HepG2 (cell line): ENCODE results near the gene KIAA0232. TPM values are rescaled to one million over a fixed set of nuclear protein-coding genes. Genes with fewer than 3 reads are reported as not detected.
A peak's percentile ranks its signal among the peaks of the same experiment; 100 is the strongest.

ENCODE experiments used
- BHLHE40 ChIP-seq: IDR thresholded peaks from 2 replicates; pipeline ENCODE4 v1.6.1; 2011; ENCODE audit warnings: low read length, improper control_type of control experiment
- DPF2 ChIP-seq: sonication (generic); formaldehyde crosslinking; IDR thresholded peaks from 2 replicates; pipeline ENCODE4 v1.4.0; 2020; ENCODE audit warnings: mild to moderate bottlenecking, low read depth, missing genetic modification reagents, borderline replicate concordance
- ELF1 ChIP-seq: sonication (generic); formaldehyde crosslinking; IDR thresholded peaks from 2 replicates; pipeline ENCODE4 v1.4.0; 2020; ENCODE audit warnings: missing genetic modification reagents
- EP300 ChIP-seq, 3 experiments: sonication (generic) in 1 of 3; formaldehyde crosslinking in 1 of 3; IDR thresholded peaks; 2 replicates each; pipeline versions ENCODE4 v1.5.1 to v1.6.1; 2011 to 2020; ENCODE audit warnings: low read depth in 2 of 3, low read length in 2 of 3, borderline replicate concordance in 1 of 3, improper control_type of control experiment in 1 of 3, mild to moderate bottlenecking in 1 of 3, missing genetic modification reagents in 1 of 3, moderate library complexity in 1 of 3
- FOSL1 ChIP-seq: sonication (generic); formaldehyde crosslinking; IDR thresholded peaks from 2 replicates; pipeline ENCODE4 v1.9.0; 2021; ENCODE audit warnings: missing genetic modification reagents, borderline replicate concordance
- FOSL2 ChIP-seq: sonication (generic); formaldehyde crosslinking; IDR thresholded peaks from 2 replicates; pipeline ENCODE4 v1.4.0; 2020; ENCODE audit warnings: missing genetic modification reagents
- HCFC1 ChIP-seq: fragments of 150-350 bp; IDR thresholded peaks from 2 replicates; pipeline ENCODE4 v1.6.1; 2014; ENCODE audit warnings: low read depth, low read length
- HMG20A ChIP-seq: IDR thresholded peaks from 2 replicates; pipeline ENCODE4 v1.6.1; 2016; ENCODE audit warnings: borderline replicate concordance
- HNRNPH1 ChIP-seq: fragments of 200-400 bp; formaldehyde crosslinking; optimal IDR thresholded peaks from 2 replicates; pipeline ENCODE3; 2017; ENCODE audit warnings: mild to moderate bottlenecking, low read depth, low read length
- IKZF1 ChIP-seq: fragments of 450-650 bp; IDR thresholded peaks from 2 replicates; pipeline ENCODE4 v1.7.1; 2016
- JUNB ChIP-seq: sonication (generic); formaldehyde crosslinking; IDR thresholded peaks from 2 replicates; pipeline ENCODE4 v1.8.0; 2022; ENCODE audit warnings: missing genetic modification reagents, mild to moderate bottlenecking, borderline replicate concordance
- MIER2 ChIP-seq: IDR thresholded peaks from 2 replicates; pipeline ENCODE4 v1.6.1; 2016; ENCODE audit warnings: missing biosample characterization, missing genetic modification reagents
- SMAD1 ChIP-seq: sonication (generic); formaldehyde crosslinking; IDR thresholded peaks from 2 replicates; pipeline ENCODE4 v1.4.0; 2020; ENCODE audit warnings: missing genetic modification reagents, low read depth, mild to moderate bottlenecking, borderline replicate concordance
- SMARCE1 ChIP-seq: fragments of 450-650 bp; IDR thresholded peaks from 2 replicates; pipeline ENCODE4 v1.6.1; 2017; ENCODE audit warnings: borderline replicate concordance
- SSRP1 ChIP-seq: IDR thresholded peaks from 2 replicates; pipeline ENCODE4 v1.6.1; 2016; ENCODE audit warnings: control low read depth
- YY1 ChIP-seq: IDR thresholded peaks from 2 replicates; pipeline ENCODE4 v1.6.1; 2011; ENCODE audit warnings: low read length, low read depth, moderate library complexity, mild to moderate bottlenecking; ENCODE audit not compliant: insufficient read depth, insufficient replicate concordance
- ZNF205 ChIP-seq: IDR thresholded peaks from 2 replicates; pipeline ENCODE4 v1.6.1; 2018; ENCODE audit warnings: missing biosample characterization, missing genetic modification reagents
- ZNF44 ChIP-seq: sonication (generic); formaldehyde crosslinking; IDR thresholded peaks from 2 replicates; pipeline ENCODE4 v1.5.1; 2020; ENCODE audit warnings: mild to moderate bottlenecking, missing genetic modification reagents
- ZNF564 ChIP-seq: sonication (generic); formaldehyde crosslinking; IDR thresholded peaks from 2 replicates; pipeline ENCODE4 v1.8.1; 2023; ENCODE audit warnings: mild to moderate bottlenecking, missing genetic modification reagents
- ZNF614 ChIP-seq: IDR thresholded peaks from 2 replicates; pipeline ENCODE4 v1.6.1; 2018; ENCODE audit warnings: missing biosample characterization, missing genetic modification reagents, inconsistent platforms, borderline replicate concordance
- polyA plus RNA-seq, 8 experiments: library from polyadenylated mRNA; depleted of rRNA in 3 of 8; stranded (reverse) in 7 of 8; unstranded in 1 of 8; fragments of >200 nt; fragmentation: Illumina TruSeq in 4 of 8; extraction: Trizol in 4 of 8; gene quantifications; 2 replicates each; pipeline versions ENCODE4 v1.2.1 to v1.2.3, GENCODE V29; 2011 to 2016; ENCODE audit warnings: low read depth in 4 of 8, missing spikeins in 1 of 8, mixed read lengths in 1 of 8; ENCODE audit not compliant: insufficient read depth in 1 of 8
- total RNA-seq, 5 experiments: library from RNA; depleted of rRNA; stranded (reverse); fragments of >200 nt; fragmentation: Illumina TruSeq; extraction: Trizol; gene quantifications; 2 replicates each; pipeline ENCODE4 v1.2.3, GENCODE V29; 2016; ENCODE audit warnings: low read depth in 1 of 5
- TF ChIP-seq, protein P1 (sequence below): sonication (generic); formaldehyde crosslinking; IDR thresholded peaks from 2 replicates; pipeline ENCODE4 v1.4.0; 2020; ENCODE audit warnings: mild to moderate bottlenecking, missing genetic modification reagents, borderline replicate concordance
- TF ChIP-seq, protein P2 (sequence below): sonication (generic); formaldehyde crosslinking; IDR thresholded peaks from 2 replicates; pipeline ENCODE4 v1.4.0; 2020; ENCODE audit warnings: missing genetic modification reagents
- TF ChIP-seq, protein P3 (sequence below): sonication (generic); formaldehyde crosslinking; IDR thresholded peaks from 2 replicates; pipeline ENCODE4 v1.8.1; 2023; ENCODE audit warnings: missing genetic modification reagents, mild to moderate bottlenecking, borderline replicate concordance
- TF ChIP-seq, protein P4 (sequence below): sonication (generic); formaldehyde crosslinking; conservative IDR thresholded peaks from 2 replicates; pipeline ENCODE4 v1.8.0; 2022; ENCODE audit warnings: low read depth, missing genetic modification reagents
- TF ChIP-seq, protein P5 (sequence below): IDR thresholded peaks from 2 replicates; pipeline ENCODE4 v1.6.1; 2016; ENCODE audit warnings: missing compliant biosample characterization, missing genetic modification reagents, borderline replicate concordance

Gene KIAA0232
- total and polyA plus RNA-seq, 2 of the 13 experiments (the other 11 are each of a cell fraction or from before 2014, with no cell fraction given), result 7.8 to 17.1 TPM

DNA sequence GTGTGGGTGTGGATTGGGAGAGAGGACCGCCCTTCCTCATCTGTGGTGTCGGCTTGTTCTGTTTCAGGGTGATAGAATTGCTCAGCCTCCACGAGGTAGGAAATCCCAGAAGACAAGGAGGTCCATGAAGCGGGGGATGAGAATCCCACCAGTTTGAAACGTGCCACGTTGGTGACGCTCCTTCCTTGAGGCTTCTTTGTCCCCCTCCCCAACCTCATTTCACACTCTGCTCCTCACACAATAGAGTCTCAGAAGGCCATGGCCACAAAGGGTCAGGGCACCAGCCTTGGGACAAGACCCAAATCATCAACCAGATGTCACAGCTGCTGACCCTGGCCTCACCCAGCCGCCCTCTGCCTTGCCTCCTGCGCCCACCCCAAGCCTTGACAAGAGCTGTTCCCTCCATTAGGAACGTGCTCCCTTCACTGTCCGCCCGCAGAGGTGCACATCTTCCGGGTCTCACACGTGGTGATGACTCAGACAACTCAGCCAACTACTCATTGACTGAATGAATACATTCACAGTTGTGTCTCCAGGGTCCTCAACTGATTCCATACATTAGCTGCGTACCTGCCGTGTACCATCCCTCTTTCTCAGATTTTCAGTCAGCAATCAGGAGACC is 48.3 kb upstream of the KIAA0232 start (continued):
- TF ChIP-seq, protein P1, sequence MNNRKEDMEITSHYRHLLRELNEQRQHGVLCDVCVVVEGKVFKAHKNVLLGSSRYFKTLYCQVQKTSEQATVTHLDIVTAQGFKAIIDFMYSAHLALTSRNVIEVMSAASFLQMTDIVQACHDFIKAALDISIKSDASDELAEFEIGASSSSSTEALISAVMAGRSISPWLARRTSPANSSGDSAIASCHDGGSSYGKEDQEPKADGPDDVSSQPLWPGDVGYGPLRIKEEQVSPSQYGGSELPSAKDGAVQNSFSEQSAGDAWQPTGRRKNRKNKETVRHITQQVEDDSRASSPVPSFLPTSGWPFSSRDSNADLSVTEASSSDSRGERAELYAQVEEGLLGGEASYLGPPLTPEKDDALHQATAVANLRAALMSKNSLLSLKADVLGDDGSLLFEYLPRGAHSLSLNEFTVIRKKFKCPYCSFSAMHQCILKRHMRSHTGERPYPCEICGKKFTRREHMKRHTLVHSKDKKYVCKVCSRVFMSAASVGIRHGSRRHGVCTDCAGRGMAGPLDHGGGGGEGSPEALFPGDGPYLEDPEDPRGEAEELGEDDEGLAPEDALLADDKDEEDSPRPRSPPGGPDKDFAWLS (CRISPR knock-in tag), result no peak
- TF ChIP-seq, protein P2, sequence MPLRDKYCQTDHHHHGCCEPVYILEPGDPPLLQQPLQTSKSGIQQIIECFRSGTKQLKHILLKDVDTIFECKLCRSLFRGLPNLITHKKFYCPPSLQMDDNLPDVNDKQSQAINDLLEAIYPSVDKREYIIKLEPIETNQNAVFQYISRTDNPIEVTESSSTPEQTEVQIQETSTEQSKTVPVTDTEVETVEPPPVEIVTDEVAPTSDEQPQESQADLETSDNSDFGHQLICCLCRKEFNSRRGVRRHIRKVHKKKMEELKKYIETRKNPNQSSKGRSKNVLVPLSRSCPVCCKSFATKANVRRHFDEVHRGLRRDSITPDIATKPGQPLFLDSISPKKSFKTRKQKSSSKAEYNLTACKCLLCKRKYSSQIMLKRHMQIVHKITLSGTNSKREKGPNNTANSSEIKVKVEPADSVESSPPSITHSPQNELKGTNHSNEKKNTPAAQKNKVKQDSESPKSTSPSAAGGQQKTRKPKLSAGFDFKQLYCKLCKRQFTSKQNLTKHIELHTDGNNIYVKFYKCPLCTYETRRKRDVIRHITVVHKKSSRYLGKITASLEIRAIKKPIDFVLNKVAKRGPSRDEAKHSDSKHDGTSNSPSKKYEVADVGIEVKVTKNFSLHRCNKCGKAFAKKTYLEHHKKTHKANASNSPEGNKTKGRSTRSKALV (CRISPR knock-in tag), result no peak
- no peak for TF ChIP-seq HCFC1
- no peak for TF ChIP-seq SMAD1 (CRISPR knock-in tag)
- no peak for TF ChIP-seq DPF2
- TF ChIP-seq SMARCE1, result no peak
- no peak for TF ChIP-seq ZNF564 (CRISPR knock-in tag)
- TF ChIP-seq HMG20A (CRISPR knock-in tag), result no peak
- no peak for TF ChIP-seq YY1
- no peak for TF ChIP-seq MIER2 (CRISPR knock-in tag)
- TF ChIP-seq ZNF44 (CRISPR knock-in tag), result no peak
- no peak for TF ChIP-seq ZNF205 (CRISPR knock-in tag)
- peak; percentile 20 for TF ChIP-seq HNRNPH1
- TF ChIP-seq, protein P3, sequence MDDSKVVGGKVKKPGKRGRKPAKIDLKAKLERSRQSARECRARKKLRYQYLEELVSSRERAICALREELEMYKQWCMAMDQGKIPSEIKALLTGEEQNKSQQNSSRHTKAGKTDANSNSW (CRISPR knock-in tag), result no peak
- TF ChIP-seq JUNB, result no peak
- TF ChIP-seq, protein P4, sequence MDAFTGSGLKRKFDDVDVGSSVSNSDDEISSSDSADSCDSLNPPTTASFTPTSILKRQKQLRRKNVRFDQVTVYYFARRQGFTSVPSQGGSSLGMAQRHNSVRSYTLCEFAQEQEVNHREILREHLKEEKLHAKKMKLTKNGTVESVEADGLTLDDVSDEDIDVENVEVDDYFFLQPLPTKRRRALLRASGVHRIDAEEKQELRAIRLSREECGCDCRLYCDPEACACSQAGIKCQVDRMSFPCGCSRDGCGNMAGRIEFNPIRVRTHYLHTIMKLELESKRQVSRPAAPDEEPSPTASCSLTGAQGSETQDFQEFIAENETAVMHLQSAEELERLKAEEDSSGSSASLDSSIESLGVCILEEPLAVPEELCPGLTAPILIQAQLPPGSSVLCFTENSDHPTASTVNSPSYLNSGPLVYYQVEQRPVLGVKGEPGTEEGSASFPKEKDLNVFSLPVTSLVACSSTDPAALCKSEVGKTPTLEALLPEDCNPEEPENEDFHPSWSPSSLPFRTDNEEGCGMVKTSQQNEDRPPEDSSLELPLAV (CRISPR knock-in tag), result no peak
- TF ChIP-seq, protein P5, sequence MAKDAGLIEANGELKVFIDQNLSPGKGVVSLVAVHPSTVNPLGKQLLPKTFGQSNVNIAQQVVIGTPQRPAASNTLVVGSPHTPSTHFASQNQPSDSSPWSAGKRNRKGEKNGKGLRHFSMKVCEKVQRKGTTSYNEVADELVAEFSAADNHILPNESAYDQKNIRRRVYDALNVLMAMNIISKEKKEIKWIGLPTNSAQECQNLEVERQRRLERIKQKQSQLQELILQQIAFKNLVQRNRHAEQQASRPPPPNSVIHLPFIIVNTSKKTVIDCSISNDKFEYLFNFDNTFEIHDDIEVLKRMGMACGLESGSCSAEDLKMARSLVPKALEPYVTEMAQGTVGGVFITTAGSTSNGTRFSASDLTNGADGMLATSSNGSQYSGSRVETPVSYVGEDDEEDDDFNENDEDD (CRISPR knock-in tag), result peak; percentile 13; the same call in 1 of the 2 replicates
- TF ChIP-seq EP300 (IDR thresholded peaks at IDR 0.05; ENCODE audit: low read depth in 2 of 2, low read length in 2 of 2), result no peak
- no peak for TF ChIP-seq EP300 (CRISPR knock-in tag; IDR thresholded peaks at IDR 0.05; ENCODE audit: borderline replicate concordance)
- TF ChIP-seq FOSL2, result peak; percentile 91
- no peak for TF ChIP-seq BHLHE40
- TF ChIP-seq FOSL1 (CRISPR knock-in tag), result peak; percentile 42; the same call in 1 of the 2 replicates
- no peak for TF ChIP-seq SSRP1 (CRISPR knock-in tag)
- TF ChIP-seq IKZF1, result no peak
- 0 out of 2 replicates have a peak, but pooled peaks have one; percentile 30 for TF ChIP-seq ELF1 (CRISPR knock-in tag)
- no peak for TF ChIP-seq ZNF614
